NCI-H2196 treated with DMSO at 0.1 percent for 48 hours (cell line): ENCODE results near the gene SLC8A1.

ENCODE experiments used
- DNase-seq: peaks from one replicate; lab custom pipeline; 2025; ENCODE audit not compliant: unreplicated experiment; lab: John Stamatoyannopoulos, UW

Gene SLC8A1

GRCh38 chr2:40120026-40120425 is 331.9 kb downstream of the SLC8A1 start:
- DNase-seq: no peak

DNA sequence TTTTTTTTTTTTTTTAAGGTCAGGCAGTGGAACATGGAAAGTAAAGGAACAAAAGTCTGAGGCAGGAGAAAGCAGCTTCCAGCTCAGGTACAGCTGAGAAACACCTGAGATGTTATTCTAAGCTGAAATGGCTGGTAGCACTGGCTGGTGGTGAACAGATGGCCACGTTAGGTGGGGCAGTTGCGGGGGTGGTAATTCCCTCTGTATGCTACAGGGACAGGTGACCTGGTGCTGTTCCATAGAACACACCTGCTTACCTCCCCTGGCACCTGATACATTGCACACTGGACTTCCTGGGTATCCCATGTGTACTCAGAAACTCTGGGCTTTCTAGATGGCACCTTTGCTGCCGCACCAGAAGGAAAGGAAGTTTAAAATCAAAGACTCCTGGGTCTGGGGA is 333.3 kb downstream of the SLC8A1 start:
- DNase-seq: no peak

- DNase-seq: no peak
These were observed 336.0 kb downstream of the SLC8A1 start for GRCh38 chr2:40115894-40116293.

GRCh38 chr2:40115348-40115747 is 336.5 kb downstream of the SLC8A1 start:
- DNase-seq: no peak

DNA sequence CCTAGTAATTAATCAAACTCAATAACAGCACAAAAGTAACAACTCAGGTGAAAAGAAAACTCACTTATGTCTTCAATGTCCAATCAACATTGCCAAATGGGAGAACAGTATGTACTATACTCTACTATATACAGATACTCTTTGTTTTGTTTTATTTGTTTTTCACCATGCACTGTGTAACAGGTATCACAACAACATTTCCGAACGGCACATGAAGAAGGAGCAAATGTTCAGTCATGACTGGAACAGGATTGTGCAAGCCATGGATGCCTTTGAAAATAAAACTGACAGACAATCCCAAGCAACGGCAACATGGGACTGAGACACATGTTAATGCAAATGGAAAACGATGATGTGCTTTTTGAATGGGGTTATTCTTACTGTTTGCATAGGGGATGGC is 337.9 kb downstream of the SLC8A1 start:
- DNase-seq: no peak

- no peak for DNase-seq
These were observed 338.5 kb downstream of the SLC8A1 start for GRCh38 chr2:40113272-40113968.

DNA sequence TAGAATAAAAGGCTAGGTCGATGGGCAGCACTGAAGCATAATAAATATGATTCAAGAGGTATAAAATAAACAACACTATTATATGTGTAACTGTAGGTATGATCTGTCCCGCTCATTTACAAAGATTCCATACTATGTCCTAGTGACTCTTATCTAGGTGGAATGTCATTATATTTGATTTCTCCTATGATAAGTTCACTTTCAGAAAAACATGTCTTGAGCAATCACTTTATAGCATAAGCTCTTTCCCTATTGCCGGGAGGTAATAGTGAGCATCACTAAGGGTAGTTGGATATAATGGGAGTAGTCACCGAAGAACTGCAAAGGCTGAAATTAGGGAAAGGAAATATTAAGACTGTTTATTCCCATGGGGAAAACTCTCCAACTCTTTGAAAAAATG is 342.5 kb downstream of the SLC8A1 start:
- DNase-seq: no peak

DNA sequence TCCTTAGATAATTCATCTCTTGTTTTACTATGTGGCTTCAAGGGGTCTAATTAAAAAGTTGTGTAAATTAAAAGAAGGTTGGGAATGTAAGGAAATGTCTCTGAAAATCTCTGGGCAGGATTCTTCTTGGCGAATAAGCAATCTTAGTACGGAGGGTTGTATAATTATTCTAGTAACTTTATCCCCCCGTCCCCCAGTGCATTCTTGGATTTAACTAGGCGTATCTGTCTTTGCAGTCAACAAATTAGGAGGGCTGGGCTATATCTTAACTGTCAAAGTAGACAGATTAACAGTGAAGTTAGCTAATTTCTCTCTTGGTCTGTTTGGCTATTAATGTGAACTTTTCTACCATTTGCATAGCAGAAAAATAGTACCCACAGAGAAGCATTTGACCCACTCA is 343.0 kb downstream of the SLC8A1 start:
- no peak for DNase-seq

- DNase-seq: no peak
These were observed 345.8 kb downstream of the SLC8A1 start for GRCh38 chr2:40106061-40106460.

DNA sequence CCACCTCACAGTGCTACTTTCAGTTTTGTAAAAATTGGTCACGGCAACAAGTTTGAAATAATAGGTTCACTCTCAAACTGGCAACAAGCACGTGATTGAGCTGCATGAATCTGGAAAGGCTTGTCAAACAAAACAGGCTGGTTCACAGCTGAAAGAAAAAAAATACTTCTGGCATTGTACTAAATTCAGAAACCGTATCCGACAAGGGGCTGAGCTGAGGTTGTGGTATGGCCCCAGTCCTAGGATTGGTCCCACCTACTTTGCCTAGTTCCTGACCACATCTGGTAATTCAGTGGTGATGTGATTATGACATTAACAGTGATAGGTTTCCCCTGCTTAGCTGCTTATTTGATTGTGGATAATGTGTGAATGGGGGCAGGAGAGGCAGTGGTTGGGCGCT is 346.3 kb downstream of the SLC8A1 start:
- no peak for DNase-seq

DNA sequence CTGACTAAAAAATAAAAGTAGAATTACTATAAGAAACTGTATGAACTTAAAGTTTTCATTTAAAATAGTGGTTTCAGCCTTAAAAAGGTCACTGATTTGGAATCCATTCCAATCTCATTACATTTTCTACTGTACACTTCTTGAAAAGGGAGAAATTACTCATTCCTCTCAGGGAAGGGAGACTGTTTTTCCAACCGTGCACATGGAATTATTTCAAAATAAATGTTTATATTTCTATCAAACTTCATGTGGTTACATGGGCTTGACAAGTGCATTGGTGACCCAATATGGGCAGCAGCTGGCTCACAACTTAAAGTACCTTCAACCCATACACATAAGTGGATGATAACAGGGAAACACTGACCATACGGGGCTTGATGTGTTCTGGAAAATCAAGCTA is 348.3 kb downstream of the SLC8A1 start:
- no peak for DNase-seq

- no peak for DNase-seq
These were observed 348.7 kb downstream of the SLC8A1 start for GRCh38 chr2:40103163-40103562.

- no peak for DNase-seq
These were observed 349.4 kb downstream of the SLC8A1 start for GRCh38 chr2:40102447-40102846.

DNA sequence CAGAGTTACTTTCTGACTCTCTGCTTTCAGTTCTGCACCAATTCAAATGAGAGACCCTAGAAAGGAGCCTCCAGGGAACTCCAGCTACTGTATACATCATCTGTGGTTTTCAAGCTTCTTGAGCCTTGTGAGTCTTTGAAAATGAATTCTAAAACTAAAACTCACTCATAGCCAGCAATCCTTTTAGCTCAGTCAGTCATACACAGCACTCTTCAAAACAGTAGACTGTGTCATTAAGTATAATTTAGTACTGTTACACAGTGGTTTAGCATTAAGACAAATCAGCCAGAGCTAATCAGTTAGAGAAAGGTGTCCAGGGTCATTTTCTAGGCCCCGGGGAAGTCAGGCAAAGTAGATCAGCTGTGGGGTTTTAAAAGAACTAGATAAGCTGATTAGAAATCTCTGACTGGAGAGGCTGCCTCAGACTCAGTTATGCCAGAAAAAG is 350.7 kb downstream of the SLC8A1 start:
- no peak for DNase-seq

DNA sequence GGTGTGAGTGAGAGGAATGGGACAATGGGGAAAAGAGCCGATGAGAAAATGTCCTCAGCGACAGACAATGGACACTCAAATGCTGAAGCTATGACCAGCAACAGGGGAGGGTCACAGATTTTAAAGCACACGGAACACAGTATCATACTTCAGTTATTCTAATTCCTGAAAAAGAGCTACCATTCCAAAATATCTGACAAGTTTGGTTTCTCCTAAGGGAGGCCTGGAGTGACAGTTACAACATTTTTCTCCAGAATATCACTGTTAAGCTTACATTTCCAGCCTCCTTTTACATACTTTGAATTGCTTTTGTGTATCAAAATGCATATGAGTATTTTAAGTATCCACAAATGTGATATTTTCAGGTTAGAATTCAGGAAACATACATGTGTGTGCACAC is 351.2 kb downstream of the SLC8A1 start:
- DNase-seq: no peak

GRCh38 chr2:40098786-40099470 is 353.0 kb downstream of the SLC8A1 start:
- no peak for DNase-seq

DNA sequence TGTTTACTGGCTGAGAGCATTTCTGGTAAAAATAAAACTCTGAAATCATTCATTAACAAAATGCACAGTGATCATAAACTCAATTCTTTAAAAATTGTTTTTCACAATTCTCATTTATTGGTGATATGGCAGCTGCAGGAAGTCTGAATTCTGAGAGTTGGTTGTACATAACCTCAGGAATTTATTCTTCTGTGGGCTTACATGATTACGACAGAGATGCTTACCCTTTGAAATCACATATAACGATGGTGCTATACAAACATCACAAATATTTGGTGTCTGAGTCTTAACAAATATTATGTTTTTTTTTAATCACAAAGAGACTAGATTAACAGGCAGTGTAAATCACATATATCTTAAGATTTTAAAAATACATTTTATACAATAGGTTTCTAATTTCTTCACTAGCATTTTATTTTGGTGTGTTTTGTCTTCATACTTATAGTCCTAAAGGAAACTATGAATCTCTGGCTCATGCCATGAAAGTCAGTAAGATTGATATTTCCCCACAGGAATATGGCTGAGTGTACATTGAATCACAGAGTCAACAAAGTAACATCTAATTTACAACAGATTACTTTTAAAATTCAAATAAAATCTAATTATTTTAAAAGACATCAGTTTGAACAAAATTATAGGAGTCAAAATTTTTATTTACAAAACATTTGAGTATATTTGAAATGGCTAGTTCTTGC is 354.1 kb downstream of the SLC8A1 start:
- no peak for DNase-seq

DNA sequence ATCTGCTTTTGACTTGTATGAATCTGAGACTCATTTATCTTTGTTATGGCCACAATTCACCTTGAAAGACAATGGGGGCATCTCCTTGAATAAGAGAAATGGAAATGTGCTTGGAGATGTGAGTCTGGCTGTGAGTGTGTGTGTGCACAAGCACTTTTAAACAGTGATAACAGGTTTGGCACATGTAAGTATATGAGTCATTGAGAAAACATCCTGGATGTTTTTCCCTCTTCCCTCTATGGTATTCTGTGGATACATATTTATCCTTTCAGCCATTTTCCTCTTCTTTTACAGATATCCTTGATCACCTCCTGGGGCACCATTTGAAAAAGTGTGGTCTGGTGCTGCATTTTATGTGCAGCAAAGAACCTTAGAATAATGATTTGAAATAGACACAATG is 355.5 kb downstream of the SLC8A1 start:
- no peak for DNase-seq

GRCh38 chr2:40095000-40095399 is 356.9 kb downstream of the SLC8A1 start:
- no peak for DNase-seq

- DNase-seq: no peak
These were observed 357.4 kb downstream of the SLC8A1 start for GRCh38 chr2:40094451-40094850.

- DNase-seq: no peak
These were observed 358.7 kb downstream of the SLC8A1 start for GRCh38 chr2:40093021-40093675.

DNA sequence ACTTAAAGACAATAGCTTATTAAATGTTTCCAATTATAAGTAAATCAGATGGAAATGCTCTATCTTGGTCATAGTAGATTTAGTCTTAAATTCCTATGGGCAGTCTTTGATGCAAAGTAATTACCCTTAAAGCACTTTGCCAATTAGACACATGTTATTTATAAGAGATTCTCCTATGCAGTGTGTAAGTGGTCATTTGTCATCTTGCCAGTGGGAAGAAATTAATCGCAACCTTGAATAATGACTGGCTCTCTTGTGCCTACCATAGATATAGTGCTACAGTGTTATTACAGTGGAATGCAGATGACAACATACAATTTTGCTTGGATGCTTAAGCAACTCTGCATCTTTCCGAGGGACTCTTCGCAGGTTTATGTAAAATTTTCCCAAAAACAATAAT is 361.8 kb downstream of the SLC8A1 start:
- DNase-seq: no peak
